H1 (cell line): ENCODE data around the gene RCSD1. TPM values are rescaled to one million over a fixed set of nuclear protein-coding genes. Genes with fewer than 3 reads are reported as not detected.

ENCODE experiments used
- CTCF ChIA-PET: fragments of 300-600 bp; sonication (Branson Sonifier 250); formaldehyde crosslinking; loops from one replicate; lab custom pipeline; 2021; ENCODE audit not compliant: partially characterized antibody; lab: Charles Lee
- POLR2A ChIA-PET: fragments of 300-600 bp; sonication (Branson Sonifier 250); formaldehyde crosslinking; loops from one replicate; lab custom pipeline; 2021; ENCODE audit warnings: inconsistent platforms; ENCODE audit not compliant: partially characterized antibody; lab: Charles Lee
- DNase-seq, 2 experiments: peaks; one replicate each; pipeline versions ENCODE4 v3.0.0 to v3.0.0-alpha.2; 2010 to 2022; ENCODE audit warnings: low spot score in 2 of 2, low read depth in 1 of 2, mixed read lengths in 1 of 2
- FAIRE-seq: peaks from 2 replicates; lab custom pipeline; 2011; peaks lifted over from hg19 to GRCh38; lab: Jason Lieb, UNC
- H2AFZ ChIP-seq: 2 replicates; pipeline ENCODE4 v1.8.1; 2012; ENCODE audit warnings: low read length, inconsistent platforms
- H2AK5ac ChIP-seq: 2 replicates; pipeline ENCODE4 v1.6.1; 2013; ENCODE audit warnings: low read depth, low read length
- H2BK120ac ChIP-seq: replicated peaks from 2 replicates; pipeline ENCODE3; 2013; ENCODE audit warnings: low read depth, low read length, inconsistent platforms
- H2BK12ac ChIP-seq: 2 replicates; pipeline ENCODE4 v1.6.1; 2013; ENCODE audit warnings: low read depth, low read length
- H2BK15ac ChIP-seq: 2 replicates; pipeline ENCODE4 v1.6.1; 2013; ENCODE audit warnings: low read length
- H2BK20ac ChIP-seq: 2 replicates; pipeline ENCODE4 v1.6.1; 2013; ENCODE audit warnings: low read length
- H2BK5ac ChIP-seq: 2 replicates; pipeline ENCODE4 v1.6.1; 2013; ENCODE audit warnings: low read depth, low read length
- H3K14ac ChIP-seq: 2 replicates; pipeline ENCODE4 v1.6.1; 2013; ENCODE audit warnings: inconsistent platforms; ENCODE audit not compliant: insufficient read length
- H3K18ac ChIP-seq: 2 replicates; pipeline ENCODE4 v1.6.1; 2013; ENCODE audit warnings: low read length; ENCODE audit errors: extremely low read depth
- H3K23ac ChIP-seq: 2 replicates; pipeline ENCODE4 v1.6.1; 2013; ENCODE audit warnings: inconsistent platforms; ENCODE audit not compliant: insufficient read length
- H3K23me2 ChIP-seq: 2 replicates; pipeline ENCODE4 v1.6.1; 2013; ENCODE audit warnings: low read depth, low read length
- H3K27ac ChIP-seq: 2 replicates; pipeline ENCODE4 v1.6.1; 2011; ENCODE audit warnings: low read depth, low read length, inconsistent platforms
- H3K27me3 ChIP-seq, 4 experiments: replicated peaks in 1 of 4; 1 replicate in 1 of 4; 2 replicates in 3 of 4; pipeline versions ENCODE4 v1.6.1 to v1.8.1; 2011 to 2013; ENCODE audit warnings: low read length in 3 of 4, mild to moderate bottlenecking in 3 of 4, inconsistent platforms in 2 of 4, mixed read lengths in 2 of 4, moderate library complexity in 1 of 4; ENCODE audit not compliant: control insufficient read depth in 3 of 4, insufficient read depth in 3 of 4; ENCODE audit errors: extremely low read depth in 1 of 4
- H3K36me3 ChIP-seq, 4 experiments: 2 replicates each; pipeline versions ENCODE4 v1.6.1 to v1.8.1; 2011 to 2013; ENCODE audit warnings: mild to moderate bottlenecking in 4 of 4, low read length in 3 of 4, moderate library complexity in 2 of 4, control low read depth in 1 of 4, inconsistent platforms in 1 of 4; ENCODE audit not compliant: insufficient read depth in 4 of 4, control insufficient read depth in 2 of 4
- H3K4ac ChIP-seq: replicated peaks from 2 replicates; pipeline ENCODE3; 2013; ENCODE audit warnings: low read length, low read depth, mixed read lengths, inconsistent platforms; ENCODE audit not compliant: insufficient read length
- H3K4me1 ChIP-seq, 4 experiments: replicated peaks in 1 of 4; 1 replicate in 1 of 4; 2 replicates in 3 of 4; pipeline versions ENCODE4 v1.6.1 to v1.8.1; 2011 to 2013; ENCODE audit warnings: low read length in 3 of 4, inconsistent platforms in 2 of 4, mixed read lengths in 1 of 4; ENCODE audit not compliant: insufficient read depth in 4 of 4, control insufficient read depth in 3 of 4
- H3K4me2 ChIP-seq, 2 experiments: 2 replicates each; pipeline versions ENCODE4 v1.6.1 to v1.8.1; 2011 to 2013; ENCODE audit warnings: low read depth in 2 of 2, low read length in 2 of 2, control low read depth in 1 of 2, inconsistent platforms in 1 of 2, mild to moderate bottlenecking in 1 of 2; ENCODE audit not compliant: insufficient read depth in 1 of 2
- H3K4me3 ChIP-seq, 4 experiments: fragments of 200-600, 300-600 bp in 1 of 4; sonication (generic), shearing (Covaris generic), sonication (Bioruptor Twin) in 1 of 4; 2 replicates each; pipeline versions ENCODE4 v1.5.1 to v1.8.1; 2011 to 2016; ENCODE audit warnings: low read length in 4 of 4, low read depth in 3 of 4, control low read depth in 2 of 4, inconsistent platforms in 2 of 4, mild to moderate bottlenecking in 2 of 4, mixed read lengths in 1 of 4, moderate library complexity in 1 of 4; ENCODE audit not compliant: insufficient read depth in 2 of 4; ENCODE audit errors: extremely low read depth in 1 of 4
- H3K56ac ChIP-seq: replicated peaks from 2 replicates; pipeline ENCODE3; 2013; ENCODE audit warnings: low read depth, mild to moderate bottlenecking, mixed read lengths, low read length, inconsistent platforms; ENCODE audit not compliant: insufficient read length
- H3K79me1 ChIP-seq: 2 replicates; pipeline ENCODE4 v1.6.1; 2013; ENCODE audit warnings: low read depth, low read length, control low read depth
- H3K79me2 ChIP-seq, 2 experiments: 2 replicates each; pipeline versions ENCODE4 v1.6.1 to v1.8.1; 2012 to 2013; ENCODE audit warnings: low read length in 2 of 2, mild to moderate bottlenecking in 2 of 2, inconsistent platforms in 1 of 2; ENCODE audit not compliant: insufficient read depth in 2 of 2, control insufficient read depth in 1 of 2
- H3K9ac ChIP-seq, 4 experiments: replicated peaks in 1 of 4; 1 replicate in 1 of 4; 2 replicates in 3 of 4; pipeline versions ENCODE4 v1.6.1 to v1.8.1; 2011 to 2013; ENCODE audit warnings: low read depth in 3 of 4, low read length in 3 of 4, control low read depth in 2 of 4, mild to moderate bottlenecking in 2 of 4, moderate library complexity in 2 of 4, inconsistent platforms in 1 of 4; ENCODE audit errors: extremely low read depth in 1 of 4
- H3K9me3 ChIP-seq, 2 experiments: 2 replicates each; pipeline versions ENCODE4 v1.6.1 to v1.8.1; 2012 to 2013; ENCODE audit warnings: mild to moderate bottlenecking in 2 of 2, moderate library complexity in 2 of 2, control low read depth in 1 of 2, inconsistent platforms in 1 of 2, low read depth in 1 of 2, low read length in 1 of 2, mixed read lengths in 1 of 2; ENCODE audit not compliant: insufficient read depth in 2 of 2
- H4K20me1 ChIP-seq, 2 experiments: replicated peaks in 1 of 2; 2 replicates each; pipeline versions ENCODE3 to v1.8.1; 2011 to 2013; ENCODE audit warnings: inconsistent platforms in 2 of 2, low read length in 2 of 2, mild to moderate bottlenecking in 1 of 2; ENCODE audit not compliant: insufficient read depth in 2 of 2, control insufficient read depth in 1 of 2
- H4K5ac ChIP-seq: 2 replicates; pipeline ENCODE4 v1.6.1; 2013; ENCODE audit warnings: low read length, low read depth, mixed read lengths, inconsistent platforms; ENCODE audit not compliant: insufficient read length
- H4K8ac ChIP-seq: 2 replicates; pipeline ENCODE4 v1.8.0; 2013; ENCODE audit warnings: mild to moderate bottlenecking, moderate library complexity, low read length, inconsistent platforms; ENCODE audit not compliant: insufficient read depth; ENCODE audit errors: extremely low read depth
- H4K91ac ChIP-seq: replicated peaks from 2 replicates; pipeline ENCODE3; 2013; ENCODE audit warnings: low read length, mixed read lengths, inconsistent platforms; ENCODE audit not compliant: insufficient read length
- CTCF ChIP-seq, 3 experiments: IDR thresholded peaks; 1 replicate in 2 of 3; 2 replicates in 1 of 3; pipeline versions ENCODE4 v1.5.1 to v1.6.1; 2011; ENCODE audit warnings: low read length in 3 of 3, mild to moderate bottlenecking in 3 of 3, inconsistent platforms in 2 of 3, low read depth in 1 of 3, moderate library complexity in 1 of 3; ENCODE audit not compliant: insufficient read depth in 1 of 3; ENCODE audit errors: control extremely low read depth in 1 of 3
- EZH2 ChIP-seq: fragments of 200-600 bp; sonication (generic); IDR thresholded peaks from 2 replicates; pipeline ENCODE4 v1.7.1; 2012; ENCODE audit warnings: low read depth, mild to moderate bottlenecking, moderate library complexity, low read length, inconsistent platforms; ENCODE audit not compliant: severe bottlenecking
- RAD21 ChIP-seq, 2 experiments: IDR thresholded peaks in 1 of 2; conservative IDR thresholded peaks in 1 of 2; 2 replicates each; pipeline ENCODE4 v1.6.1; 2011; ENCODE audit warnings: low read depth in 2 of 2, low read length in 2 of 2, improper control_type of control experiment in 1 of 2, inconsistent platforms in 1 of 2, mild to moderate bottlenecking in 1 of 2, moderate library complexity in 1 of 2
- WGBS, 2 experiments: shearing (Covaris generic) in 1 of 2; methylation state at CpG; one replicate each; pipeline versions ENCODE4 v1.1.6 to v1.1.7; 2013 to 2015; ENCODE audit warnings: low lambda C conversion rate in 2 of 2, mixed read lengths in 2 of 2, inconsistent platforms in 1 of 2, low coverage in 1 of 2, missing lambda C conversion rate in 1 of 2; ENCODE audit not compliant: insufficient replicate concordance in 2 of 2, insufficient coverage in 1 of 2, insufficient read length in 1 of 2; ENCODE audit errors: extremely low coverage in 1 of 2, missing lambda C conversion rate in 1 of 2; 5-methylcytosine and 5-hydroxymethylcytosine counted together
- polyA plus RNA-seq, 7 experiments: library from polyadenylated mRNA; depleted of rRNA in 3 of 7; stranded (reverse) in 5 of 7; unstranded in 2 of 7; fragments of >200 nt in 5 of 7; fragments of 200-250 nt in 2 of 7; gene quantifications; 1 replicate in 5 of 7; 2 replicates in 1 of 7; 4 replicates in 1 of 7; pipeline versions ENCODE4 v1.2.1 to v1.2.3, GENCODE V29; 2011 to 2013; ENCODE audit warnings: missing spikeins in 2 of 7, mixed read lengths in 2 of 7
- total RNA-seq: library from RNA; stranded (reverse); fragmentation: NEBNext Ultra II Directional; extraction: Animal tissue kit (Norgen Biotek cat#: 25700); gene quantifications from 2 replicates; pipeline ENCODE4 v1.2.1, GENCODE V29; 2021

RCSD1 gene
- total and polyA plus RNA-seq, 2 of the 8 experiments (the other 6 are each of a cell fraction or from before 2014, with no cell fraction given) = 0.47 to 0.69 TPM

GRCh38 chr1:167687919-167688519 lies 58.0 kb downstream of the RCSD1 start:
- no peak overlapping the region for H2AK5ac ChIP-seq
- no peak overlapping the region for H4K5ac ChIP-seq
- H3K36me3 ChIP-seq = no peaks in the 10 kb centered on the region
- no peak overlapping the region for H2BK5ac ChIP-seq
- H2BK20ac ChIP-seq = no peak overlapping the region
- no peak overlapping the region for H3K4ac ChIP-seq
- H2BK12ac ChIP-seq = no peak overlapping the region
- no peak overlapping the region for H4K91ac ChIP-seq
- H3K79me1 ChIP-seq = no peaks in the 10 kb centered on the region
- no peaks in the 10 kb centered on the region for H4K20me1 ChIP-seq
- H3K56ac ChIP-seq = no peak overlapping the region
- no peak overlapping the region for H3K23ac ChIP-seq
- CTCF ChIA-PET = interaction anchor here (0.6 to 3.0 kb wide), 73 partner anchors 8 to 1235 kb away, joined by 3 to 33 read pairs (median 4); partner anchors contain the start of genes CD247 and CREG1
- no peak overlapping the region for H3K4me3 ChIP-seq
- no peaks in the 10 kb centered on the region; a peak in 1 of 7 replicates for H3K27me3 ChIP-seq
- H3K9ac ChIP-seq = no peak overlapping the region
- H3K18ac ChIP-seq = no peak overlapping the region
- no peaks in the 10 kb centered on the region for H3K9me3 ChIP-seq
- H2BK15ac ChIP-seq = no peak overlapping the region
- POLR2A ChIA-PET = no interaction called here
- H3K27ac ChIP-seq = no peak overlapping the region
- no peak overlapping the region for H2BK120ac ChIP-seq
- H2AFZ ChIP-seq = no peak overlapping the region
- FAIRE-seq (peak; percentile 90), DNase-seq (peak; percentile 63 to 95)
- no peaks in the 10 kb centered on the region for H3K79me2 ChIP-seq
- 25% methylated on average over 7 of the region's 7 CpGs; no CpG with 5 or more reads in 1 of the 2 experiments for WGBS, 2 experiments
- TF ChIP-seq CTCF (IDR thresholded peaks at IDR 0.05; ENCODE audit: control extremely low read depth in 1 of 3, insufficient read depth in 1 of 3, low read depth in 1 of 3, low read length in 3 of 3) = peak; percentile 31 to 88 (median 82)
- TF ChIP-seq EZH2 = no peak
- peak; percentile 90 to 95 for TF ChIP-seq RAD21 (IDR thresholded peaks at IDR 0.05 in 1 of 2, conservative IDR thresholded peaks at IDR 0.05 in 1 of 2; ENCODE audit: low read depth in 2 of 2, low read length in 2 of 2)
- no peaks in the 10 kb centered on the region; the same call in 1 of the 2 replicates for H3K23me2 ChIP-seq
- no peak overlapping the region for H4K8ac ChIP-seq
- H3K4me1 ChIP-seq = peaks cover 2 to 12% (median 6%) of the 10 kb centered on the region in 4 experiments
- H3K4me2 ChIP-seq = no peak overlapping the region
- no peak overlapping the region for H3K14ac ChIP-seq
